Thymus (tissue), 14 donors: ENCODE data around the gene MSI1. TPM values are rescaled to one million over a fixed set of nuclear protein-coding genes. Genes with fewer than 3 reads are reported as not detected.

Experiments used
- DNase-seq, 9 donors: peaks; one replicate each; pipeline ENCODE4 v3.0.0-alpha.2; 2013; ENCODE audit warnings: low spot score in 9 of 9, low read depth in 6 of 9, missing footprints in 1 of 9
- H3K27ac ChIP-seq, 2 donors: one replicate each; pipeline ENCODE4 v1.5.1; 2013; ENCODE audit warnings: control low read depth in 1 of 2, low read depth in 1 of 2, low read length in 1 of 2, mild to moderate bottlenecking in 1 of 2, moderate library complexity in 1 of 2
- H3K27me3 ChIP-seq, 2 donors: one replicate each; pipeline ENCODE4 v1.5.1; 2013; ENCODE audit warnings: low read length in 1 of 2; ENCODE audit not compliant: control insufficient read depth in 2 of 2, insufficient read depth in 1 of 2
- H3K36me3 ChIP-seq, 2 donors: one replicate each; pipeline ENCODE4 v1.5.1; 2013; ENCODE audit warnings: low read length in 1 of 2, mild to moderate bottlenecking in 1 of 2, moderate library complexity in 1 of 2; ENCODE audit not compliant: control insufficient read depth in 2 of 2, insufficient read depth in 2 of 2
- H3K4me1 ChIP-seq, 2 donors: one replicate each; pipeline ENCODE4 v1.5.1; 2013; ENCODE audit warnings: low read length in 2 of 2; ENCODE audit not compliant: control insufficient read depth in 2 of 2, insufficient read depth in 2 of 2
- H3K4me3 ChIP-seq, 2 donors: one replicate each; pipeline ENCODE4 v1.5.1; 2013; ENCODE audit warnings: low read length in 2 of 2, control low read depth in 1 of 2, mild to moderate bottlenecking in 1 of 2
- H3K9me3 ChIP-seq, 2 donors: one replicate each; pipeline ENCODE4 v1.5.1; 2013; ENCODE audit warnings: low read length in 1 of 2, mild to moderate bottlenecking in 1 of 2; ENCODE audit not compliant: control insufficient read depth in 2 of 2, insufficient read depth in 1 of 2
- WGBS: extraction: QIAGEN DNeasy Blood & Tissue Kit; methylation state at CpG from one replicate; pipeline ENCODE4 v1.1.7; 2013; 5-methylcytosine and 5-hydroxymethylcytosine counted together
- long read RNA-seq, 10 donors: transcript quantifications; one replicate each; lab custom pipeline, GENCODE V29; 2026
- polyA plus RNA-seq: library from polyadenylated mRNA; stranded (reverse); fragments of 200-250 nt; gene quantifications from one replicate; pipeline ENCODE4 v1.2.3, GENCODE V29; 2013
- total RNA-seq: library from RNA; stranded (reverse); fragments of 120-200 nt; gene quantifications from one replicate; pipeline ENCODE4 v1.2.4, GENCODE V29; 2013
- donor health status: healthy.

MSI1 gene
- total RNA-seq = 0.05 TPM
- 0.25 TPM for polyA plus RNA-seq
- long read RNA-seq, donor 1 = 0 reads
- long read RNA-seq, donor 2 = 0 reads
- long read RNA-seq, donor 3, partial matches to known transcripts = 15 of 15 reads
- long read RNA-seq, donor 3, other reads (novel, unspliced or antisense) = 0 of 15 reads
- long read RNA-seq, donor 4, partial matches to known transcripts = 19 of 19 reads
- long read RNA-seq, donor 4, other reads (novel, unspliced or antisense) = 0 of 19 reads
- long read RNA-seq, donor 5, partial matches to known transcripts = 1,471 of 1,476 reads
- long read RNA-seq, donor 5, other reads (novel, unspliced or antisense) = 5 of 1,476 reads
- long read RNA-seq, donor 6 = 0 reads
- long read RNA-seq, donor 7 = 0 reads
- long read RNA-seq, donor 8 = 0 reads
- long read RNA-seq, donor 9 = 0 reads
- long read RNA-seq, donor 10 = 0 reads

DNA sequence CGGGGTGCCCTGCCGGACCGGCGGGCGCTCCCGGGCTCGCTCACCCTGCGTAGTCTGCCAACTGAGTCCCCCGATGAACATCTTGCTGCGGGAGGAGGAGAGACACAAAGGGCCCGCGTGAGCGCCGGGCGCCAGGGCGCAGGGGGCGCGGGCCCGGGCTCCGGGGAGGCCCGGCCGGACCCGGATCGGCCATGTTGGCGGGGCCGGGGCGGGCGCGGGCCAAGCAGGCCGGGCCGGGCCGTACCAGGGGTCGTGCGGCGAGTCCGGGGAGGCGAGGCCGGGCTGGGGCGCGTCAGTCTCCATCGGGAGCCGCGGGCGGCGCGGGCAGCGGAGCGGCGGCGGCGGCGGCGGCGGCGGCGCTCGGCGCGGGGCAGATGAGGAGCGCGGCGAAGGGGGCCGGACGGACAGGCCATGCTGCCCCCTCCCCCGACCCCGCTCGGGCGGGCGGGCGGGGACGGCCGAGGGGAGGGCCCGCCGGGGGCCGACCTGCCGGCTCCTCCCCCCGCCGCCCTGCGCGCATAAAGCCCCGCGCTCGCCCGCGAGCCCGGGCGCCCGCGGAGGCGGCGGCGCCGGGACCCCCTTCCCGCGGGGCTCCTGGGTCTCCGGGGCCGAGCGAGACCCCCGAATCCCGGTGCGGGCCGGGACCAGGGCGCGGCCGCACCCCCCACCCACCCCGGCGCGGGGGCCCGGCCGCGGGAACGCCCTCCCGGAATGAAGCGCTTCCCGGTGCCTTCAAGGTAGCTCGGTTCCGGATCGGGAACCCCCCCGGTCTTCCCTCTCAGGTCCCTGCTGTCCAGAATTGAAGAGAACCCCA lies at the start of gene MSI1:
Gene MSI1 (minus strand): TSS at position 376 of the 814 bp plus-strand sequence. CDS start 73 bp downstream, at position 303.
- DNase-seq = no peak
- Histone ChIP-seq H3K27ac (no peak within 1 kb of the TSS), H3K4me3 (peak within 1 kb of the TSS in 1 of 2 donors; percentile 43), H3K4me1 (no peaks in the 10 kb centered on the region), H3K36me3 (no peaks in the 10 kb centered on the region), H3K27me3 (peaks cover 64 to 93% of the 10 kb centered on the region in 2 donors), H3K9me3 (no peaks in the 10 kb centered on the region)
- WGBS = 1% methylated on average over 119 of the region's 119 CpGs

GRCh38 chr12:120417917-120418580 lies 49.1 kb upstream of the MSI1 start:
- no peak for DNase-seq
- Histone ChIP-seq H3K4me1 (no peaks in the 10 kb centered on the region), H3K4me3 (no peak overlapping the region), H3K9me3 (no peaks in the 10 kb centered on the region), H3K27me3 (peaks cover 0 to 3% of the 10 kb centered on the region in 2 donors), H3K27ac (no peak overlapping the region), H3K36me3 (no peaks in the 10 kb centered on the region)
- 95% methylated on average over 4 of the region's 4 CpGs for WGBS

GRCh38 chr12:120416490-120417216 lies 47.7 kb upstream of the MSI1 start:
- Histone ChIP-seq H3K27me3 (peaks cover 0 to 3% of the 10 kb centered on the region in 2 donors), H3K9me3 (no peaks in the 10 kb centered on the region), H3K27ac (no peak overlapping the region), H3K36me3 (no peaks in the 10 kb centered on the region), H3K4me1 (no peaks in the 10 kb centered on the region), H3K4me3 (no peak overlapping the region)
- WGBS = 92% methylated on average over 7 of the region's 7 CpGs
- no peak for DNase-seq

DNA sequence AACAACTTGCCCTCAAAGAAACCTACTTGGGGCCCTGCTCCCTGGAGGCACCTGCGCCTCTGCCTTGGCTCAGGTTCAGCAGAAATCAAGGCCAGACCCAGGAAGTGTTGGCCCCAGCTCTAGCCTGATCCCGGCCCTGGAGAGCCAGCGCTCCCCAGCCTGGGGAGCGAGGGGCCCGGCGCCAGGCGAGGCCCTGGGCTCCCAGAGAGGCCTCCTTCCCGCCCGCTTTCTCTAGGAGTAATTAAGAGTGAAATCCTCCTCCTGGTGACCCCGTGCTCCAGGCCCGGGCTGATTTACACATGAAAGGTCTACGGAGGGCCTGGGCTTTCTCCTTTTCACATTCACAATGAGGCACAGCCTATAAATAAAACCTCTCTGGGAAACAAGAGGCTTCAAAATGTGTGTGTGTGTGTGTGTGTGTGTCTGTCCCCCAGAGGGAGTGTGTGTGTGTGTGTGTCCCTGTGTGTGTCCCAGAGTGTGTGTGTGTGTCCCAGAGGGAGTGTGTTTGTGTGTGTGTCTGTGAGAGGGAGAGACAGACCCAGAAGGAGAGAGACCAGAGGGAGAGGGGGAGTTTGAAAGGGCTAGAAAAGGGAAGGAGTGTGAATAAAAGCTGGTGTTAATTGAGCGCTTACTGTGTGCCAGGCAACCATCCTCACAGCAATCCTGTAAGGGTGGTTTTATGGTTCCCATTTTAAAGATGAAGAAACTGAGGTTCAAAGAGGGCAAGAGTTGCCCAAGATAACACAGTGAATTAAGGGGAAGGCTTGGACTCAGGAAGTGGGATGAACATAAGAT lies 45.1 kb upstream of the MSI1 start:
- Histone ChIP-seq H3K36me3 (no peaks in the 10 kb centered on the region), H3K4me3 (no peak overlapping the region), H3K27ac (no peak overlapping the region), H3K9me3 (no peaks in the 10 kb centered on the region), H3K27me3 (peaks cover 0 to 3% of the 10 kb centered on the region in 2 donors), H3K4me1 (no peaks in the 10 kb centered on the region)
- DNase-seq = no peak
- WGBS = 89% methylated on average over 13 of the region's 13 CpGs

- Histone ChIP-seq H3K27ac (no peak overlapping the region), H3K9me3 (no peaks in the 10 kb centered on the region), H3K4me1 (no peaks in the 10 kb centered on the region), H3K4me3 (no peak overlapping the region), H3K36me3 (no peaks in the 10 kb centered on the region), H3K27me3 (peaks cover 0 to 3% of the 10 kb centered on the region in 2 donors)
- WGBS = 93% methylated on average over 7 of the region's 7 CpGs
- no peak for DNase-seq
Observed at GRCh38 chr12:120412421-120412820, 43.5 kb upstream of the MSI1 start.

- peaks cover 0 to 6% of the 10 kb centered on the region in 2 donors for H3K9me3 ChIP-seq
- no peak for DNase-seq
- H3K27me3 ChIP-seq = peaks cover 0 to 6% of the 10 kb centered on the region in 2 donors
- 97% methylated on average over 11 of the region's 11 CpGs for WGBS
- H3K36me3 ChIP-seq = no peaks in the 10 kb centered on the region
- H3K4me1 ChIP-seq = no peaks in the 10 kb centered on the region
- H3K27ac ChIP-seq = no peak overlapping the region
- no peak overlapping the region for H3K4me3 ChIP-seq
Observed at GRCh38 chr12:120408771-120409170, 39.8 kb upstream of the MSI1 start.

DNA sequence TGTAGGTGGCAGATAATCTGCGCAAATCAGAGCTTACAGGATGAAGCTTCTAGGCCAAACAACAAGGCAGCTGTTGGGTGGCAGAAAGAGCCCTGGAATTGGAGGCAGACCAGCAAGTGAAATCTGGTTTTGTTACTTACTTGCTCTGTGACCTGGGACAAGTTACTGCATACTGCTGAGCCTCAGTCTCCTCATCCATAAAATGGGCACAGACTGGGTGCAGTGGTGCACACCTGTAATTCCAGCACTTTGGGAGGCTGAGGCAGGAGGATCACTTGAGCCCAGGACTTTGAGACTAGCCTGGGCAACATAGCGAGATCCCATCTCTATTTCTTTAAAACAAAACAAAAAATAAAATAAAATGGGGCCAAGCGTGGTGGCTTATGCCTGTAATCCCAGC lies 37.6 kb upstream of the MSI1 start:
- Histone ChIP-seq H3K27ac (no peak overlapping the region), H3K4me1 (no peaks in the 10 kb centered on the region), H3K4me3 (no peak overlapping the region), H3K36me3 (no peaks in the 10 kb centered on the region), H3K9me3 (peaks cover 0 to 10% of the 10 kb centered on the region in 2 donors), H3K27me3 (peaks cover 0 to 22% of the 10 kb centered on the region in 2 donors)
- over 99% methylated on average over 3 of the region's 3 CpGs for WGBS
- DNase-seq = no peak

- Histone ChIP-seq H3K4me3 (no peak overlapping the region), H3K27ac (no peak overlapping the region), H3K9me3 (peaks cover 0 to 10% of the 10 kb centered on the region in 2 donors), H3K27me3 (peaks cover 0 to 23% of the 10 kb centered on the region in 2 donors), H3K36me3 (no peaks in the 10 kb centered on the region), H3K4me1 (no peaks in the 10 kb centered on the region)
- 99% methylated on average over 3 of the region's 3 CpGs for WGBS
- DNase-seq = no peak
Observed at GRCh38 chr12:120406069-120406468, 37.1 kb upstream of the MSI1 start.
